ENCODE measurements around the gene DGLUCY. TPM values are rescaled to one million over a fixed set of nuclear protein-coding genes. Genes with fewer than 3 reads are reported as not detected.
A peak's percentile ranks its signal among the peaks of the same experiment; 100 is the strongest.

The DGLUCY gene
- total RNA-seq (120 TPM), polyA plus RNA-seq (10 to 100 TPM; 45.2 to 62.7 (median 56.9) TPM)

GRCh38 chr14:91113829-91114078 lies at the start of gene DGLUCY:
Gene DGLUCY, plus strand, starts transcription at chr14:91114073. Its CDS starts 46,222 bp downstream, at chr14:91160295.
- peak within 1 kb of the TSS; percentile 95 to 98 (median 97) for H3K4me3 Mint-ChIP-seq
- H3K27ac Mint-ChIP-seq = peak within 1 kb of the TSS; percentile 96 to 99 (median 99)
- H3K4me1 Mint-ChIP-seq = peaks cover 26 to 82% (median 55%) of the 10 kb centered on the region in 4 donors
- Histone ChIP-seq H3K27me3 (ENCODE audit: control insufficient read depth, insufficient read depth, low read length) (no peaks in the 10 kb centered on the region), H3K27ac (ENCODE audit: insufficient read depth, low read length, poor library complexity, severe bottlenecking) (peak within 1 kb of the TSS; percentile 94), H3K4me3 (ENCODE audit: low read depth, low read length) (peak within 1 kb of the TSS; percentile 97), H3K9me3 (ENCODE audit: control insufficient read depth in 2 of 2, low read length in 2 of 2) (no peaks in the 10 kb centered on the region), H3K36me3 (ENCODE audit: control insufficient read depth, insufficient read depth, low read length) (peaks cover 6% of the 10 kb centered on the region), H3K4me1 (ENCODE audit: control insufficient read depth, insufficient read depth, low read length, poor library complexity, severe bottlenecking) (peaks cover 80% of the 10 kb centered on the region)
- H3K9me3 Mint-ChIP-seq = peaks cover 0 to 2% (median 0%) of the 10 kb centered on the region in 7 donors
- H3K36me3 Mint-ChIP-seq = peaks cover 14% of the 10 kb centered on the region
- ATAC-seq (ENCODE audit: low read depth in 2 of 2) (no peak), DNase-seq (peak in 2 of 3 donors; percentile 39 to 92)
- H3K27me3 Mint-ChIP-seq = no peaks in the 10 kb centered on the region

GRCh38 chr14:91065266-91065665 lies 48.6 kb upstream of the DGLUCY start:
- Mint-ChIP-seq H3K27me3 (no peaks in the 10 kb centered on the region), H3K36me3 (peaks cover 6% of the 10 kb centered on the region), H3K4me1 (peaks cover 31 to 76% (median 54%) of the 10 kb centered on the region in 4 donors), H3K27ac (peak overlapping the region; percentile 70 to 80 (median 70)), H3K9me3 (peaks cover 0 to 3% (median 0%) of the 10 kb centered on the region in 7 donors), H3K4me3 (peak overlapping the region in 3 of 4 donors; percentile 45 to 53 (median 48))
- no peaks in the 10 kb centered on the region for H3K9me3 ChIP-seq (ENCODE audit: control insufficient read depth in 2 of 2, low read length in 2 of 2)
- DNase-seq (no peak), ATAC-seq (ENCODE audit: low read depth in 2 of 2) (no peak)
- H3K4me1 ChIP-seq (ENCODE audit: control insufficient read depth, insufficient read depth, low read length, poor library complexity, severe bottlenecking) = peaks cover 84% of the 10 kb centered on the region
- no peaks in the 10 kb centered on the region for H3K27me3 ChIP-seq (ENCODE audit: control insufficient read depth, insufficient read depth, low read length)
- H3K36me3 ChIP-seq (ENCODE audit: control insufficient read depth, insufficient read depth, low read length) = no peaks in the 10 kb centered on the region
- no peak overlapping the region for H3K4me3 ChIP-seq (ENCODE audit: low read depth, low read length)
- peak overlapping the region; percentile 34 for H3K27ac ChIP-seq (ENCODE audit: insufficient read depth, low read length, poor library complexity, severe bottlenecking)

- peak overlapping the region; percentile 84 to 96 (median 92) for H3K27ac Mint-ChIP-seq
- Histone ChIP-seq H3K27ac (ENCODE audit: insufficient read depth, low read length, poor library complexity, severe bottlenecking) (peak overlapping the region; percentile 62), H3K27me3 (ENCODE audit: control insufficient read depth, insufficient read depth, low read length) (no peaks in the 10 kb centered on the region), H3K9me3 (ENCODE audit: control insufficient read depth in 2 of 2, low read length in 2 of 2) (no peaks in the 10 kb centered on the region), H3K4me1 (ENCODE audit: control insufficient read depth, insufficient read depth, low read length, poor library complexity, severe bottlenecking) (peaks cover 70% of the 10 kb centered on the region), H3K4me3 (ENCODE audit: low read depth, low read length) (peak overlapping the region; percentile 66), H3K36me3 (ENCODE audit: control insufficient read depth, insufficient read depth, low read length) (no peaks in the 10 kb centered on the region)
- peak overlapping the region; percentile 23 to 73 (median 70) for H3K4me3 Mint-ChIP-seq
- H3K27me3 Mint-ChIP-seq = no peaks in the 10 kb centered on the region
- H3K4me1 Mint-ChIP-seq = peaks cover 34 to 85% (median 56%) of the 10 kb centered on the region in 4 donors
- H3K36me3 Mint-ChIP-seq = peaks cover 6% of the 10 kb centered on the region
- H3K9me3 Mint-ChIP-seq = peaks cover 0 to 3% (median 0%) of the 10 kb centered on the region in 7 donors
- ATAC-seq (ENCODE audit: low read depth in 2 of 2) (peak; percentile 55 to 56), DNase-seq (peak; percentile 7 to 85 (median 62))
Measured at GRCh38 chr14:91067186-91067585, 46.7 kb upstream of the DGLUCY start.

GRCh38 chr14:91068642-91069041 lies 45.2 kb upstream of the DGLUCY start:
- peaks cover 24 to 73% (median 47%) of the 10 kb centered on the region in 4 donors for H3K4me1 Mint-ChIP-seq
- H3K4me1 ChIP-seq (ENCODE audit: control insufficient read depth, insufficient read depth, low read length, poor library complexity, severe bottlenecking) = peaks cover 56% of the 10 kb centered on the region
- peak overlapping the region; percentile 76 to 90 (median 89) for H3K27ac Mint-ChIP-seq
- H3K27ac ChIP-seq (ENCODE audit: insufficient read depth, low read length, poor library complexity, severe bottlenecking) = peak overlapping the region; percentile 34
- no peaks in the 10 kb centered on the region for H3K9me3 ChIP-seq (ENCODE audit: control insufficient read depth in 2 of 2, low read length in 2 of 2)
- H3K27me3 ChIP-seq (ENCODE audit: control insufficient read depth, insufficient read depth, low read length) = no peaks in the 10 kb centered on the region
- no peaks in the 10 kb centered on the region for H3K36me3 ChIP-seq (ENCODE audit: control insufficient read depth, insufficient read depth, low read length)
- peaks cover 0 to 3% (median 0%) of the 10 kb centered on the region in 7 donors for H3K9me3 Mint-ChIP-seq
- DNase-seq (peak in 2 of 3 donors; percentile 19 to 54), ATAC-seq (ENCODE audit: low read depth in 2 of 2) (peak in 1 of 2 donors; percentile 29)
- H3K4me3 ChIP-seq (ENCODE audit: low read depth, low read length) = peak overlapping the region; percentile 51
- no peaks in the 10 kb centered on the region for H3K27me3 Mint-ChIP-seq
- H3K4me3 Mint-ChIP-seq = peak overlapping the region; percentile 68 to 81 (median 74)
- H3K36me3 Mint-ChIP-seq = peaks cover 6% of the 10 kb centered on the region

GRCh38 chr14:91070572-91070971 lies 43.3 kb upstream of the DGLUCY start:
- Histone ChIP-seq H3K27me3 (ENCODE audit: control insufficient read depth, insufficient read depth, low read length) (no peaks in the 10 kb centered on the region), H3K4me3 (ENCODE audit: low read depth, low read length) (no peak overlapping the region), H3K36me3 (ENCODE audit: control insufficient read depth, insufficient read depth, low read length) (no peaks in the 10 kb centered on the region), H3K9me3 (ENCODE audit: control insufficient read depth in 2 of 2, low read length in 2 of 2) (no peaks in the 10 kb centered on the region), H3K4me1 (ENCODE audit: control insufficient read depth, insufficient read depth, low read length, poor library complexity, severe bottlenecking) (peaks cover 44% of the 10 kb centered on the region), H3K27ac (ENCODE audit: insufficient read depth, low read length, poor library complexity, severe bottlenecking) (peak overlapping the region; percentile 6)
- ATAC-seq (ENCODE audit: low read depth in 2 of 2) (no peak), DNase-seq (no peak)
- Mint-ChIP-seq H3K9me3 (peaks cover 0 to 3% (median 0%) of the 10 kb centered on the region in 7 donors), H3K27me3 (no peaks in the 10 kb centered on the region), H3K27ac (peak overlapping the region in 1 of 3 donors; percentile 44), H3K4me3 (peak overlapping the region in 1 of 4 donors; percentile 19), H3K4me1 (peaks cover 17 to 57% (median 31%) of the 10 kb centered on the region in 4 donors), H3K36me3 (peaks cover 3% of the 10 kb centered on the region)

- H3K4me1 Mint-ChIP-seq = peaks cover 11 to 49% (median 25%) of the 10 kb centered on the region in 4 donors
- no peak for DNase-seq
- H3K27me3 Mint-ChIP-seq = no peaks in the 10 kb centered on the region
- H3K36me3 ChIP-seq (ENCODE audit: control insufficient read depth, insufficient read depth, low read length) = no peaks in the 10 kb centered on the region
- H3K9me3 Mint-ChIP-seq = no peaks in the 10 kb centered on the region
- no peak overlapping the region for H3K4me3 Mint-ChIP-seq
- no peaks in the 10 kb centered on the region for H3K9me3 ChIP-seq (ENCODE audit: control insufficient read depth in 2 of 2, low read length in 2 of 2)
- H3K27me3 ChIP-seq (ENCODE audit: control insufficient read depth, insufficient read depth, low read length) = no peaks in the 10 kb centered on the region
- H3K36me3 Mint-ChIP-seq = no peaks in the 10 kb centered on the region
- ATAC-seq (ENCODE audit: low read depth in 2 of 2) = no peak
- H3K27ac ChIP-seq (ENCODE audit: insufficient read depth, low read length, poor library complexity, severe bottlenecking) = no peak overlapping the region
- H3K4me1 ChIP-seq (ENCODE audit: control insufficient read depth, insufficient read depth, low read length, poor library complexity, severe bottlenecking) = peaks cover 15% of the 10 kb centered on the region
- H3K27ac Mint-ChIP-seq = no peak overlapping the region
- no peak overlapping the region for H3K4me3 ChIP-seq (ENCODE audit: low read depth, low read length)
Measured at GRCh38 chr14:91075553-91075952, 38.3 kb upstream of the DGLUCY start.

GRCh38 chr14:91078095-91078737 lies 35.7 kb upstream of the DGLUCY start:
- H3K27me3 ChIP-seq (ENCODE audit: control insufficient read depth, insufficient read depth, low read length) = no peaks in the 10 kb centered on the region
- no peaks in the 10 kb centered on the region for H3K27me3 Mint-ChIP-seq
- H3K27ac Mint-ChIP-seq = peak overlapping the region; percentile 83 to 92 (median 83)
- no peaks in the 10 kb centered on the region for H3K9me3 ChIP-seq (ENCODE audit: control insufficient read depth in 2 of 2, low read length in 2 of 2)
- no peaks in the 10 kb centered on the region for H3K36me3 Mint-ChIP-seq
- H3K27ac ChIP-seq (ENCODE audit: insufficient read depth, low read length, poor library complexity, severe bottlenecking) = peak overlapping the region; percentile 55
- peak overlapping the region; percentile 18 to 83 (median 50) for H3K4me3 Mint-ChIP-seq
- no peaks in the 10 kb centered on the region for H3K9me3 Mint-ChIP-seq
- H3K4me1 ChIP-seq (ENCODE audit: control insufficient read depth, insufficient read depth, low read length, poor library complexity, severe bottlenecking) = peaks cover 15% of the 10 kb centered on the region
- DNase-seq = peak in 2 of 3 donors; percentile 79 to 91
- H3K36me3 ChIP-seq (ENCODE audit: control insufficient read depth, insufficient read depth, low read length) = no peaks in the 10 kb centered on the region
- ATAC-seq (ENCODE audit: low read depth in 2 of 2) = peak; percentile 94 to 98
- H3K4me3 ChIP-seq (ENCODE audit: low read depth, low read length) = peak overlapping the region; percentile 53
- peaks cover 11 to 45% (median 23%) of the 10 kb centered on the region in 4 donors for H3K4me1 Mint-ChIP-seq
